ENCODE data around the gene MADCAM1. TPM values are rescaled to one million over a fixed set of nuclear protein-coding genes. Genes with fewer than 3 reads are reported as not detected.

The MADCAM1 gene
- total RNA-seq, 6 donors from 2014 or later = 0.63 to 3.1 (median 1.1) TPM; not detected in 2

DNA sequence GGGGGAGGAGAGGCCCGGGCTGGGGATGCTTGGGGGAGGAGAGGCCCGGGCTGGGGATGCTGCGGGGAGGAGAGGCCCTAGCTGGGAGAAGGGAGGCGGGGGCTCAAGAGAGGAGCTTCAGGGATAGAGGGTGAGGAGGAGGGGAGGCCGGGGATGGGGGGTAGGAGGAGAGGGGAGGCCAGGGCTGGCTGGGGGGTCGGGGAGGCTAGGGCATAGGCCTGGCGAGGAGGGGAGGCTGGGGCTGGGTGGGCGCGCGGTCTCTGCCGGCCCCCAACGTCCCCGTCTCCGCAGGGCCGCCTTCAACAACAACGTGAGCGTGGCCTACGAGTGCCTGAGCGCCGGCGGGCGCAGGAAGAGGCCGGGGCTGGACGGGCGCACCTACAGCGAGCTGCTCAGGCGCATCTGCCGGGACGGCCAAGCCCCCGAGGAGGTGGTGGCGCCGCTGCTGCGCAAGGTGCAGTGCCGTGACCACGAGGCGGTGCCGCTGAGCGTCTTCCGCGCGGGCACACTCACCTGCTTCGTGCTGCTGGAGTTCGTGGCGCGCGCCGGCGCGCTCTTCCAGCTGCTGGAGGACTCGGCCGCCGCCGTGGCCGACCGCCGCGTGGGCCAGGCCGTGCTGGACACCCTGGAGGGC lies 22.4 kb downstream of the MADCAM1 start:
- peak in 1 of 2 donors; percentile 88 for DNase-seq
- TF ChIP-seq POLR2A (IDR thresholded peaks at IDR 0.05) (no peak), CTCF (IDR thresholded peaks at IDR 0.05) (no peak)
- ATAC-seq (ENCODE audit: low FRiP score in 2 of 2) = peak in 1 of 2 donors; percentile 28
- WGBS, 2 donors = 41 to 62% methylated on average over 18 of the region's 58 CpGs
- Histone ChIP-seq H3K4me1 (peaks cover 0 to 9% (median 0%) of the 10 kb centered on the region in 4 donors), H3K27ac (no peak overlapping the region), H3K4me3 (no peak overlapping the region), H3K27me3 (no peaks in the 10 kb centered on the region), H3K9me3 (no peaks in the 10 kb centered on the region), H3K36me3 (peaks cover 0 to 7% (median 3%) of the 10 kb centered on the region in 4 donors)

DNA sequence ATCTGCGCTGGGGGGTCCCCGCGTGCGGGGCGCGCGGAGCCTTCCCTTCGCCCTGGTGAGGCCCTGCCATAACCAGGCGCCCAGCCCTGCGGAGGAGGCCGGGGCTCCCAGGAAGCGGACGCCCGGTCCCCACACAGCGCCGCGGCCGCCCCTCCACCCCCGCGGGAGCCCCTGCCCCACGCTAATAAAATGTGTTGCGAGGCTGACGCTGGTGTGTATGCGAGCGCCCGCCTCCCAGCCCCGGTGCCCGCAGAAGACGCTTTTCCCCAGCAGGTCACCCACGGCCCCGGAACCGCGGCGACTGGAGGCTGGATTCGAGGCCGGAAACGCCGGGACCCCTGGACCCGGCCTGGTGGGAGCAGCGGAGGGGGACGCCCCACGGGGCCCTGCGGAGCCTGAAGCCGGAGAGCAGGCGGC lies 23.2 kb downstream of the MADCAM1 start:
- H3K36me3 ChIP-seq = peaks cover 0 to 7% (median 3%) of the 10 kb centered on the region in 4 donors
- WGBS, 2 donors = 93 to 95% methylated on average over 32 to 37 of the region's 45 CpGs
- H3K27ac ChIP-seq = no peak overlapping the region
- H3K4me1 ChIP-seq = peaks cover 0 to 9% (median 0%) of the 10 kb centered on the region in 4 donors
- DNase-seq (peak in 1 of 2 donors; percentile 83), ATAC-seq (ENCODE audit: low FRiP score in 2 of 2) (no peak)
- TF ChIP-seq POLR2AphosphoS5 (IDR thresholded peaks at IDR 0.05) (no peak), CTCF (IDR thresholded peaks at IDR 0.05) (no peak), POLR2A (IDR thresholded peaks at IDR 0.05) (no peak), EP300 (IDR thresholded peaks at IDR 0.05) (no peak)
- H3K9me3 ChIP-seq = no peaks in the 10 kb centered on the region
- no peaks in the 10 kb centered on the region for H3K27me3 ChIP-seq
- H3K4me3 ChIP-seq = no peak overlapping the region

DNA sequence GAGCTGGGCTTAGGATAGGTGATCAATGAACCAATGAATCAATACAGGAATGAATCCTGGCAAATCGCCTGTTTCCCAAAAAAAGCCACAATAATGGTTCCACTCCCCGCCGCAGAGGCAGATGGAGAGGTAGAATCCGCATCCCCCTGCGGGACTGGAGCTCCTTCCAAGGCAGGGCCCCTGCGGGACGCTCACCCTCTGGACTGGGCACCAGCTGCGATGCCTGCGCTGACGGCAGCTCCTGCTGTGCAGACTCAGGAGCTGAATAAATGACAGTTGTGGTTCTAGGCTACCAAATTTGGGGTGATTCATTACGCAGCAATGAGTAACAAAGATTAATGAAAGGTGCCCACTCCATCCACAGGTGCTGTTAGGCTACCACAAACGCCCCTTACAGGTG lies 26.4 kb downstream of the MADCAM1 start:
- TF ChIP-seq CTCF (IDR thresholded peaks at IDR 0.05) = no peak
- no peak for TF ChIP-seq POLR2AphosphoS5 (IDR thresholded peaks at IDR 0.05)
- TF ChIP-seq POLR2A (IDR thresholded peaks at IDR 0.05) = no peak
- TF ChIP-seq EP300 (IDR thresholded peaks at IDR 0.05) = no peak
- no peaks in the 10 kb centered on the region for H3K27me3 ChIP-seq
- DNase-seq (peak in 1 of 2 donors; percentile 61), ATAC-seq (ENCODE audit: low FRiP score in 2 of 2) (no peak)
- no peaks in the 10 kb centered on the region for H3K9me3 ChIP-seq
- peaks cover 0 to 7% (median 3%) of the 10 kb centered on the region in 4 donors for H3K36me3 ChIP-seq
- H3K4me1 ChIP-seq = peaks cover 0 to 9% (median 0%) of the 10 kb centered on the region in 4 donors
- WGBS, 2 donors = 96 to 97% methylated on average over 5 to 11 of the region's 12 CpGs
- no peak overlapping the region for H3K4me3 ChIP-seq
- H3K27ac ChIP-seq = no peak overlapping the region

DNA sequence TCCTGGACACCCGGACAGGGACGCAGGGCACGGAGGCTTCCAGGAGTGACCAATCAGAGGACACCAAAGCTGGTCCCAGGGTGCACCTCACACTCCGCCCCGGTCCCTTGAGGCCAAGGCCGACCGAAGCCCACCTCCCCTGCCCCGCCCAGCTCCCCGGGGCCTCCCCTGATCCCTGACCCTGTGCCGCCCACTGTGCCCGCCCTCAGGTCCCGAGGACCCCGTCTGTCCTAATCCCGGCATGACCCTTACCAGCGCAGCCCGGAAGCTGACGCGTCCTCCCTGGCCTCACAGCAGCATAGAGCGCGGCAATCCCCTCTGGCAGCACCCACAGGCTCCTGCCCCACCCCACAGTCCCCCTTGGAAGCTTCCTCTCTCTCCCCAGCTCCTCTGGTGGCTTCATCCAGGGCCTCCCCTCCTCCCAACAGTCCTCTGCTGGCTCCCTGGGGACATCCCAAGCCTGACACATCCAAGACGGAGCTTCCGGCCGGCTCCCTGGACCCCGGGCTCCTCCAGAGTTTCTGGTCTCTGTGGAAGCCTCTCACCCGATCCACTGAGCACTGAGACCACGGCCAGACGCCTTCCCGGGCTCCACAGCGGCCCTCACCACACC lies 27.9 kb downstream of the MADCAM1 start:
- H3K9me3 ChIP-seq = no peaks in the 10 kb centered on the region
- H3K4me1 ChIP-seq = peaks cover 0 to 3% (median 0%) of the 10 kb centered on the region in 4 donors
- H3K27me3 ChIP-seq = no peaks in the 10 kb centered on the region
- peak in 1 of 2 donors; percentile 73 for DNase-seq
- H3K27ac ChIP-seq = no peak overlapping the region
- H3K36me3 ChIP-seq = peaks cover 0 to 7% (median 3%) of the 10 kb centered on the region in 4 donors
- TF ChIP-seq CTCF (IDR thresholded peaks at IDR 0.05) = no peak
- no peak for TF ChIP-seq POLR2AphosphoS5 (IDR thresholded peaks at IDR 0.05)
- TF ChIP-seq POLR2A (IDR thresholded peaks at IDR 0.05) = no peak
- no peak for TF ChIP-seq EP300 (IDR thresholded peaks at IDR 0.05)
- H3K4me3 ChIP-seq = peak overlapping the region in 1 of 4 donors; percentile 2
- 60 to 70% methylated on average over 21 to 27 of the region's 29 CpGs for WGBS, 2 donors
- peak in 1 of 2 donors; percentile 40 for ATAC-seq (ENCODE audit: low FRiP score in 2 of 2)
